HG02763 (cell line): ENCODE results near the gene DSG2.
A peak's percentile ranks its signal among the peaks of the same experiment; 100 is the strongest.
"Not testable (repeated sequence)": the region's sequence is repeated elsewhere in the genome, so short reads cannot be mapped to it uniquely, and the experiment has no call there.

Experiments used
- ATAC-seq: cut with Tn5 transposase; IDR thresholded peaks from one replicate; pipeline ENCODE4 v1.9.1; 2021; ENCODE audit warnings: mild to moderate bottlenecking, moderate library complexity; ENCODE audit not compliant: unreplicated experiment

The DSG2 gene

DNA sequence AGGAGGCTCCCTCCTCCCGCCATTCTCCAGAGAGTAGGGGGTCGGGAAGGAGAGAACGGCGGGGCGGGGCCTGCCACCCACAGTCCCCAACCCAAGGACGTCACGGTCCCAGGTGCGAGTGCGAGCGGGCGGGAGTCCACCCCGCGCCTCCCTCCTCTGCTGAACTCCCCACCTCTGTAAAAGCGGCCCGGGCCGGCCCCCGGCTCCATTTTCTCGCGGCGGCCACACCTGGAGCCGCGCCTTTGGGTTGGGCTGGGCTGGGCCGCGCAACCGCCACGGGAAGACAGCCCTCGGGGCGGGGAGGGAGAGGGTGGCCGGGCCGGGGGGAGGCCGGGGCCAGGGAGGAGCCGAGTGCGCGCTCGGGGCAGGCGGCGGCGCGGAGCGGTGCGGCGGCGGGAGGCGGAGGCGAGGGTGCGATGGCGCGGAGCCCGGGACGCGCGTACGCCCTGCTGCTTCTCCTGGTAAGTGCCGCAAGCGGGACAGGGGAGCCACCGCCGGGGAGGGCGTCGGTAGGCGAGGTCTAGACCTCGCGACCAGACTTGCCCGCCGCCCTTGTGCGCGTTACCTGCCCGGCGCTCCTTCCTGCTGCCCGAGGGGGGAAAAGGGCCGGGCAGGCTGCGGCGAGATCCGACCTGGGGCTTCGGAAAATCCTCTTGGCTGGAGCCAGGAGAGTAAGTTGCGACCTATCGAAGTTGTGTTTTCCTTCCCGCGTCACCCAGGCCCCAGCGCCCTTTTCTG, at the start of gene DSG2:
DSG2 (plus strand) TSS at position 342 of the 738 bp plus-strand sequence; CDS start at position 417, 75 bp downstream.
- ATAC-seq, result peak; percentile 45

DNA sequence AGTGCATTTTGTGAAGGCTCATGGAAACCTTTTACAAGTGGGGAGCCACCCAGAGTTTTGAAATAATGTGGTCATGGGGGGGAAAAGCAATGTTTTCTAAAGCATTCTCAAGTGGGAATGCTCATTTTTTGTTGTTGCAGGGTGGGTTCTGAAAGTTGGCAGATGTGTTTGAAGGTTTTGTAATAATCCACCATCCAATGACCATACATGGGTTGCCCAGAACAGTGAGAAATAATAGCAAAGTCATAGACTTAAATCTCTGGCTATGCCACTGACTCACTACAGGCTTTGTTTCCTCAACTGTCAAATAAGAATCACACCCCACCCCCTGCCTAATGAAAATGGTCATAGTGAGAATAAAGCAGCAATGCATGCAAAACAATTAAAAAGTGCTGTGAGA, 47.6 kb upstream of the DSG2 start:
- ATAC-seq, result no peak

DNA sequence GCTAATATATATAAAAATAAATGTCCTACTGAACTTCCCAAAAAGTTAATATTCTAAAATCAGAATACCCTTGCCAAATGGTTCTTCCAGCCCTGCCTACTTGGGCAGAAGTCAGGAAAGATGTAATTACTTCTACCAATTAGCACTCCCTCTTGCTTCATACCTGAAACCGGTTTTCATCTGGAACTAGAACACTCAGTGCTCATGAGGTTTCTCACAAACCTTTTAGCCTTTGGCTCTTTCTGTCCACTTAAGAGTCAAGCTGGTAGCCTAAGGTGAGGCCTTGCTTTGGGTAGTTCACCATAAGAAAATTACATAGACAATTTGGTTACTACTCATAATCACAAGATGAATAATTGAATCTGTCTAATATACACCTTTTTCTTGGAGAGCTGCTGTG, 46.4 kb upstream of the DSG2 start:
- ATAC-seq, result no peak

DNA sequence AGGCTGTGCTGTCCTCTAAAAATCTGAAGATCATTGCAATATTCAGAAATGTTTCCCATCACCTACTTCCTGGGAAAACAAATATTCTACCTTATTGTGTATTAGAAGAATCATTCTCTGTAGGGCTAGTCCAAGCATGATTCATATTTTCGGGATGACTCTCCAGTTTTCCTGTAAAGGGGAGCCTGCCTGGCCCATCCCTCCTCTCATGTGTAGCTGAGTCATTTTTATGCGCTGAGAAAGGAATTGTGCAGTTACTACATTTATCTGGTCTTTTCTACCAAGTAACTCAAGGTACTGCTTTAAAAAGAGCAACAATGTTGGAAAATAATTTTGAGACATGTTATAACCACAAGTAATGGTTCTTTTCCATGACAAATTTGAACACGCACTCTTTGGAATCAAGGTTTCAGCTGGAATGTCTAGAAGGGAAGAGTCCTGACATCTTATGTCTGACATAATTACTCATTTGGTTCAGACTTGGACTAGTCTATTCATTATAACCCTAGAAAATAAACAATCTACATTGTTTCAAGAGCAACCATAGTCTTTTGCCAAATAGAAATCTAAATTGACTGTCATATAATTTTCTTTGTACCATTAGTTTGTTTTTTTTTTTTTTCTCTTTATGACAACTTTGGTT, 43.8 kb upstream of the DSG2 start:
- ATAC-seq, result no peak

DNA sequence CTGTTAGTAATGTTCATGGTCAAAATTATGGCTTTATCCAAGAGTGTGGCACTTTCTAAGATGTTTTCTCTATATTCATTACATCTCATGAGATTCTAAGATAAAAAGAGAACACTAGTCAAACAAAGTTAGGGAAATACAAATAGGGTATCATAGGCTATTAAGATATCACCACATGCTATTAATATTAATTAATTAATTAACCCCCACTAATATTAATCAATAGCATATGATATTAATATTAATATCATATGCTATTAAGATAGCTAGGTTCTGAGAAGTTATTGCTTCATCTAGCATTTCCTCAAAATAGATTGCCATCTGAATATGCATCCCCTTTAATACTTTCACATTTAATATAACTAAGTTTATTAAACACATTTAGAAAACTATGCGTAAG, 28.3 kb upstream of the DSG2 start:
- no peak for ATAC-seq

- no peak for ATAC-seq
These were observed 19.3 kb upstream of the DSG2 start for GRCh38 chr18:31478688-31479087.

- ATAC-seq, result no peak
These were observed 15.9 kb upstream of the DSG2 start for GRCh38 chr18:31482051-31482450.

DNA sequence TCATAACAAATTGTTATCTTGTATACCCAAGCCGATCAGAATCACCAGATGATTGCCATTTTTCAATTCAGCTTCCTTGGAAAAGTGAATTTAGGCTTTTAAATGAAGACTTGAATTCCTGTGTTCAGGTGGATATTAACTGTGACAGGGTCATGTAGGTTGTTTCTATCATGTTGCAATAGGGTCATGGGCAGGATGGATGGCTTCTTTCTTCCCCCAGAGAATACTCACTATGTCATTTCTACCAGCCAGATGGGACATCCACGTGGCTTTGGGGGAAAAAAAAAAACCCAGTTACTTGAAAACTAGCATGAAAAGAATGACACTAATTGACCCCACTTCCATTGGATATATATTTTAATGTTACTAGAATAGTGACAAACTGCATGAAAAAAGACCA, 14.6 kb upstream of the DSG2 start:
- no peak for ATAC-seq

- ATAC-seq, result no peak
These were observed 13.5 kb upstream of the DSG2 start for GRCh38 chr18:31484461-31484860.

DNA sequence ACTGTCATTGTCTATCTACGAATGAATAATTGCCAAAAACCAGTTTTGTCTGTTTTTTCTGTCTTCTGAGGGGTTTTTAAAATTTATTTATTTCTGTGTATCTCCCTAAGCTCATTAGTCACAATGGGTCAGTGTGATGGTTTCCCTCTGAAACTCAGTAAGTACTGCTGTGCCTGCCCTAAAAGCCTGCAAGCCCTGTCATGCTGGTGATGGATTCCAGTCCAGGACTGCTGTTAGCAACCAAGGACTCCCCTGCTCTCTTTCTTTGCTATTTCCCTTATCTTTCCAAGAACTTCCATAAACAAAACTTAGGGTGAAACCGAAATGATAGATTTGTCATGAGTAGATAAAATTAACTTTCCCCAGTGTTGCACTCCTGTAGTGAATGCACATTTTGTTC, 11.8 kb upstream of the DSG2 start:
- no peak for ATAC-seq

DNA sequence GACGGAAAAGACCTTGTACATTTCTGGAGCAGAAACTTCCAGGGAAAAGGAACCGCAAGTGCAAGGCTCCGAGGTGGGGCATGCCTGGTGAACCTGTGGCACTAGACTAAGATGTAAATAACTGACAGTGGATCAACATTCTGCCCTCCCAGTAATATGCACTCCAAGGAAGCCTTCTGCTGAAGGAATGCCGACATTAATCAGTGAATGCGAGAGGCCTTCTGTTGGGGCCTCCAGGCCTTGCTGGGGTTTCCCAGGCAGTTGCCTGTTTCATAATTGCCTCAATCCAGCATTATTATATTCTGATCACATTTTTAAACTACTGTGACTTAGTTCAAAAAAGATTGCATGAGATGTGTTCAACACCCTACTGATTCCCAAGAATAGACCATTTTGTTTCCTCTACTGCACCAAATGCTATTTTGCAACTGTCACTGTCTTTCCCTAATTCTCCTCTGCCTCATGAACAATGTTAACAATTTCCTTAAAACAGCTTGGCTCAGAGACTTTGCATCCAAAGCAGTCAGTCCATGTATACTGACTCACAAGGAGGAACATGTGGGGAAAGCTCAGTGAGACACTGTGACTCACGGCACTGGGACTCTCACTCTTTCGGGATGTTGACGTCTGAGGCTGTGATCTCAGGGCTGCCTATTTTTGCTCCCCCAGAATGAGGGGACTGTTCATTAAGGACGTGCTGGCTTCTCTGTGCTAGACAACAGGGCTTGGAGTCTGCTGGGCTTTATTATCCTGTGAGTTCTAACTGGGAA, 10.5 kb upstream of the DSG2 start:
- no peak for ATAC-seq

GRCh38 chr18:31489311-31489710, 8.7 kb upstream of the DSG2 start:
- ATAC-seq, result no peak

DNA sequence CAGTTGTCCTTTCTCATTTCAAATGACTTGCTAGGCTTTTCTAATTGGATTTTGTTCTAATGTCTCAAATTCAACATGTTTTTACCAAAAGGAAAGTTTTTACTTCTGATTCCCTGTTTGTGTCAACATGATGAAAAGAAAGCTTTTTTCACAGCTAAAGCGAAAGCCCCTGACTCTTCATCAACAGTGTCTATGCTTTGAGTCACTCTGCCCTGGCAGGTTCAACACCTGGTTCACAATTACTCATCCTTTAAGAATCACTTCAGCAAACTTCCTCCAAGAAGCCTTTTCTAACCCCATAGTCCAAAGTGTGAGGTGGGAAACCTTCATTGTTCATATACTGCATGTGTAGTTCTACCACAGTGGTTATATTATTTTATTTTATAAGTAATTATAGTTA, 7.6 kb upstream of the DSG2 start:
- ATAC-seq, result peak; percentile 69

- no peak for ATAC-seq
These were observed 7.1 kb upstream of the DSG2 start for GRCh38 chr18:31490833-31491232.

GRCh38 chr18:31491586-31491985, 6.4 kb upstream of the DSG2 start:
- no peak for ATAC-seq

DNA sequence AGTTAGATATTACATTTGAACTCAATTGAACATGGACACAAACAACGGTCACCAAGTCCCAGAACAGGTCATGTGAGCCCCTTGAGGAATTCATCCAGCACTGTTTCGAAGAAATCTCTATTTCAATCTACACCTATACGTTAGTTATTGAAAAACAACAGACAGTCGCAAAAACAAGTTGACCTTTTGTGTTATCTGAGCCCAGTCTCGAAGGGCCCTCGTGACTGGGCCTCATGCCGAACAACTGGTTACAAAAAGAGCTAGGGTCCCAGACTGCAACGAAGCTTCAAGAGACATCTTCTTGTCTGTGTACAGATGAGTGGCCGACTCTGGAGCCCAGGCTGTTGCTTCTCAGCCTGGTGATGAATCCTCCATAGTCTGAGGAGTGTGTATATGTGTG, 5.3 kb upstream of the DSG2 start:
- ATAC-seq, result no peak

GRCh38 chr18:31493171-31493570, 4.8 kb upstream of the DSG2 start:
- ATAC-seq, result no peak

GRCh38 chr18:31493941-31494340, 4.0 kb upstream of the DSG2 start:
- no peak for ATAC-seq

GRCh38 chr18:31494705-31495244, 3.2 kb upstream of the DSG2 start:
- not testable (repeated sequence) for ATAC-seq

DNA sequence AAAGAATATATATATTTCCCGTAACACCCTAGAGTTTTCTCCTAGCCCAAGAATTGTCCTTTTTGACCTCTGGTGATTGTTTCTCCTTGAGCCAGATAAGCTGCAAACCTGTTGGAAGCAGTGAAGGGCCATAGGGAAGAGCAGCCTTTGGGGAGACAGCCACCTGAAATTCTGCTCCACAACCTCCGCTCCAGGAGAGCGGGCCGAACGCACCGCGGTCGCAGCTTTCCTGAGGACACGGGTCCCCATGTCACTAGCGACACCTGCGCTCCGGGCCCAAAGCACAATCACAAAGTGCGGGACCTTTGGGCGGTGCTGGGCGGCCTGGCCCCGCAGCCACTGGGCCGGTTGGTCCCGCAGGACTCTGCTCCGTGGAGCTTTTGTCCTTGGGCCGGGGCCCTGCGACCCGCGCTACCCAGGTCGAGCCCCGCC, 557 bp upstream of the DSG2 start:
- ATAC-seq, result no peak
